DMS 273 (cell line): ENCODE data around the gene PSTPIP2.
"Not testable (repeated sequence)": the region's sequence is repeated elsewhere in the genome, so short reads cannot be mapped to it uniquely, and the experiment has no call there.

Source experiments
- DNase-seq: peaks from one replicate; lab custom pipeline; 2025; ENCODE audit not compliant: unreplicated experiment; lab: John Stamatoyannopoulos, UW

Gene PSTPIP2

GRCh38 chr18:46071653-46072375 lies at the start of gene PSTPIP2:
Gene PSTPIP2 (minus strand): TSS chr18:46072260. CDS start chr18:46072188, 72 bp downstream.
- DNase-seq = peak; percentile 71

- DNase-seq = no peak
These were observed 41.7 kb upstream of the PSTPIP2 start for GRCh38 chr18:46113751-46114150.

- no peak for DNase-seq
These were observed 38.3 kb upstream of the PSTPIP2 start for GRCh38 chr18:46110406-46110805.

GRCh38 chr18:46109386-46109785 lies 37.3 kb upstream of the PSTPIP2 start:
- DNase-seq = no peak

- DNase-seq = peak; percentile 98
These were observed 32.3 kb upstream of the PSTPIP2 start, which contains the start of gene HAUS1 for GRCh38 chr18:46104128-46104911. Gene HAUS1 (plus strand): TSS chr18:46104385. CDS start chr18:46104412, 27 bp downstream.

- no peak for DNase-seq
These were observed 27.4 kb upstream of the PSTPIP2 start for GRCh38 chr18:46099463-46099862.

- no peak for DNase-seq
These were observed 26.5 kb upstream of the PSTPIP2 start for GRCh38 chr18:46098616-46098933.

GRCh38 chr18:46097801-46098615 lies 25.9 kb upstream of the PSTPIP2 start, which contains the start of gene ATP5F1A:
Gene ATP5F1A (minus strand): TSS chr18:46098296. CDS start chr18:46098231, 65 bp downstream.
- DNase-seq = peak; percentile 94

GRCh38 chr18:46097431-46097800 lies 25.4 kb upstream of the PSTPIP2 start:
- no peak for DNase-seq

- DNase-seq = peak; percentile 28
These were observed 24.7 kb upstream of the PSTPIP2 start for GRCh38 chr18:46096651-46097300.

- DNase-seq = no peak
These were observed 23.5 kb upstream of the PSTPIP2 start for GRCh38 chr18:46095532-46095931.

- DNase-seq = not testable (repeated sequence)
These were observed 16.4 kb upstream of the PSTPIP2 start for GRCh38 chr18:46088501-46088900.

GRCh38 chr18:46084431-46084830 lies 12.4 kb upstream of the PSTPIP2 start:
- no peak for DNase-seq

- no peak for DNase-seq
These were observed 8.1 kb upstream of the PSTPIP2 start for GRCh38 chr18:46080156-46080555.

GRCh38 chr18:46079336-46079735 lies 7.3 kb upstream of the PSTPIP2 start:
- DNase-seq = no peak

- peak; percentile 87 for DNase-seq
These were observed 1.6 kb upstream of the PSTPIP2 start for GRCh38 chr18:46073474-46074331.

GRCh38 chr18:46072959-46073358 lies 899 bp upstream of the PSTPIP2 start:
- no peak for DNase-seq

GRCh38 chr18:46072376-46072867 lies 362 bp upstream of the PSTPIP2 start:
- DNase-seq = peak; percentile 52

GRCh38 chr18:46070815-46071652 lies 1.0 kb downstream of the PSTPIP2 start:
- DNase-seq = no peak
